WI38 (cell line): ENCODE results near the gene ADH5.
"Not testable (repeated sequence)": the region's sequence is repeated elsewhere in the genome, so short reads cannot be mapped to it uniquely, and the experiment has no call there.

Experiments used
- H3K4me3 ChIP-seq: 2 replicates; pipeline ENCODE4 v1.5.1; 2011; ENCODE audit warnings: low read depth, mild to moderate bottlenecking, control low read depth, low read length
- CTCF ChIP-seq: IDR thresholded peaks from 2 replicates; pipeline ENCODE4 v1.5.1; 2012; ENCODE audit warnings: low read depth, mild to moderate bottlenecking, control low read depth, low read length

ADH5 gene

GRCh38 chr4:99067617-99068016 lies 21.0 kb downstream of the ADH5 start:
- no peak for TF ChIP-seq CTCF
- H3K4me3 ChIP-seq = no peak overlapping the region

GRCh38 chr4:99065521-99065920 lies 23.1 kb downstream of the ADH5 start:
- H3K4me3 ChIP-seq = not testable (repeated sequence)

- no peak overlapping the region for H3K4me3 ChIP-seq
- no peak for TF ChIP-seq CTCF
Observed at GRCh38 chr4:99062120-99062519, 26.5 kb downstream of the ADH5 start.

GRCh38 chr4:99061048-99061700 lies 27.4 kb downstream of the ADH5 start:
- no peak for TF ChIP-seq CTCF
- H3K4me3 ChIP-seq = no peak overlapping the region

GRCh38 chr4:99059550-99059949 lies 29.0 kb downstream of the ADH5 start:
- no peak overlapping the region for H3K4me3 ChIP-seq
- no peak for TF ChIP-seq CTCF

- H3K4me3 ChIP-seq = no peak overlapping the region
- TF ChIP-seq CTCF = no peak
Observed at GRCh38 chr4:99058228-99058627, 30.4 kb downstream of the ADH5 start.

- no peak overlapping the region for H3K4me3 ChIP-seq
- no peak for TF ChIP-seq CTCF
Observed at GRCh38 chr4:99054428-99054994, 34.1 kb downstream of the ADH5 start.

- no peak for TF ChIP-seq CTCF
- H3K4me3 ChIP-seq = no peak overlapping the region
Observed at GRCh38 chr4:99052902-99053301, 35.7 kb downstream of the ADH5 start.
